ENCODE data around the gene PPDPF.

DNA sequence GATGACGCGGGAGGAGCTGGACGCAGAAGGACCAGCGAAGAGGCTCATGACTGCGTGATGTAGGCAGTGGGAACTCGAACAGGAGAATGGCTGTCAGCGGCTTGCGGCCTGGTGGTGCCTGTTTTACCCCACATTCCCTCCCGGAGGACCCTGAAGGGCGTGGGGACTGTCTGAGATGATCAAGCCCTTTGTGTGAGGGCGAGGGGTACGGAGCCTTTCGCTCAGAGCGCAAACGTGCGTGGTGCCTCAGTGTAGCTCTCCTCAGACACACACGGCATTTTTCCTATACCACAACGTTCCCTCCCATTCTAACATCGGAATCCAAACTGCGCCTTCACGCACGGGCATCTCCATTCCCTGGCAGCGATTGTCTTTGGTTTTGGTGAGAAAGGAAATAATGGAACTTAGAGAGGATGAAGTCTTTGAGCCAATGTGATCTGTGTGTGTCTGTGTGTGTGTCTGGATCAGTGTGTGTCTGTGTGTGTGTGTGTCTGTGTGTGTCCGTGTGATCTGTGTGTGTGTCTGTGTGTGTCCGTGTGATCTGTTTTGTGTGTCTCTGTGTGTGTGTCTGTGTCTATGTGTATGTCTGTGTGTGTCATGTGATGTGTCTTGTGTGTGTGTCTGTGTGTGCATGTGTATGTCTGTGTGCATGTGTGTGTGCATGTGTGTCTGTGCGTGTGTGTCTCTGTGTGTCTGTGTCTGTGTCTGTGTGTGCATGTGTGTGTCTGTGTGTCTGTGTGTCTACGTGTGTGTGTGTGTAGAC, 11.3 kb downstream of the PPDPF start:
- TF ChIP-seq, protein P1, sequence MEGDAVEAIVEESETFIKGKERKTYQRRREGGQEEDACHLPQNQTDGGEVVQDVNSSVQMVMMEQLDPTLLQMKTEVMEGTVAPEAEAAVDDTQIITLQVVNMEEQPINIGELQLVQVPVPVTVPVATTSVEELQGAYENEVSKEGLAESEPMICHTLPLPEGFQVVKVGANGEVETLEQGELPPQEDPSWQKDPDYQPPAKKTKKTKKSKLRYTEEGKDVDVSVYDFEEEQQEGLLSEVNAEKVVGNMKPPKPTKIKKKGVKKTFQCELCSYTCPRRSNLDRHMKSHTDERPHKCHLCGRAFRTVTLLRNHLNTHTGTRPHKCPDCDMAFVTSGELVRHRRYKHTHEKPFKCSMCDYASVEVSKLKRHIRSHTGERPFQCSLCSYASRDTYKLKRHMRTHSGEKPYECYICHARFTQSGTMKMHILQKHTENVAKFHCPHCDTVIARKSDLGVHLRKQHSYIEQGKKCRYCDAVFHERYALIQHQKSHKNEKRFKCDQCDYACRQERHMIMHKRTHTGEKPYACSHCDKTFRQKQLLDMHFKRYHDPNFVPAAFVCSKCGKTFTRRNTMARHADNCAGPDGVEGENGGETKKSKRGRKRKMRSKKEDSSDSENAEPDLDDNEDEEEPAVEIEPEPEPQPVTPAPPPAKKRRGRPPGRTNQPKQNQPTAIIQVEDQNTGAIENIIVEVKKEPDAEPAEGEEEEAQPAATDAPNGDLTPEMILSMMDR (optimal IDR thresholded peaks at IDR 0.05 in 1 of 3, IDR thresholded peaks at IDR 0.05 in 1 of 3, conservative IDR thresholded peaks at IDR 0.05 in 1 of 3; ENCODE audit: extremely low read depth in 1 of 3, insufficient read depth in 2 of 3, low read length in 3 of 3), result no peak
- TF ChIP-seq EZH2 (IDR thresholded peaks at IDR 0.05; ENCODE audit: low read length), result no peak
